GM19351 (cell line): ENCODE data around the gene MCUB.
"Not testable (repeated sequence)": the region's sequence is repeated elsewhere in the genome, so short reads cannot be mapped to it uniquely, and the experiment has no call there.

Experiments
- ATAC-seq: cut with Tn5 transposase; IDR thresholded peaks from one replicate; pipeline ENCODE4 v1.9.1; 2021; ENCODE audit warnings: mild to moderate bottlenecking, moderate library complexity; ENCODE audit not compliant: unreplicated experiment

MCUB gene

GRCh38 chr4:109676886-109677285, 116.8 kb downstream of the MCUB start:
- ATAC-seq, result no peak

- not testable (repeated sequence) for ATAC-seq
Observed at GRCh38 chr4:109678472-109678871, 118.4 kb downstream of the MCUB start.

- not testable (repeated sequence) for ATAC-seq
Observed at GRCh38 chr4:109678925-109679324, 118.9 kb downstream of the MCUB start.

- ATAC-seq, result no peak
Observed at GRCh38 chr4:109682875-109683274, 122.8 kb downstream of the MCUB start.

GRCh38 chr4:109683621-109684253, 123.7 kb downstream of the MCUB start:
- no peak for ATAC-seq

- no peak for ATAC-seq
Observed at GRCh38 chr4:109684727-109685126, 124.7 kb downstream of the MCUB start.

- ATAC-seq, result peak; percentile 88
Observed at GRCh38 chr4:109690690-109691410, 130.8 kb downstream of the MCUB start.

GRCh38 chr4:109691411-109691920, 131.4 kb downstream of the MCUB start:
- ATAC-seq, result peak; percentile 9

GRCh38 chr4:109698656-109699055, 138.6 kb downstream of the MCUB start:
- ATAC-seq, result no peak

- ATAC-seq, result no peak
Observed at GRCh38 chr4:109699553-109700225, 139.6 kb downstream of the MCUB start.

GRCh38 chr4:109701566-109702410, 141.7 kb downstream of the MCUB start:
- ATAC-seq, result no peak

- peak; percentile 76 for ATAC-seq
Observed at GRCh38 chr4:109702950-109703663, 143.1 kb downstream of the MCUB start, which contains the start of gene CASP6. CASP6 (minus strand) TSS chr4:109703445; CDS start chr4:109703395, 50 bp downstream.

GRCh38 chr4:109703664-109704361, 143.8 kb downstream of the MCUB start:
- ATAC-seq, result no peak

- no peak for ATAC-seq
Observed at GRCh38 chr4:109708435-109708834, 148.4 kb downstream of the MCUB start.

- ATAC-seq, result peak; percentile 91
Observed at GRCh38 chr4:109708990-109709389, 148.9 kb downstream of the MCUB start.

GRCh38 chr4:109713500-109713899, 153.5 kb downstream of the MCUB start:
- ATAC-seq, result no peak

GRCh38 chr4:109718759-109719158, 158.7 kb downstream of the MCUB start:
- no peak for ATAC-seq

GRCh38 chr4:109719604-109720003, 159.6 kb downstream of the MCUB start:
- ATAC-seq, result no peak

GRCh38 chr4:109721033-109721432, 161.0 kb downstream of the MCUB start:
- no peak for ATAC-seq
